22Rv1 (cell line): Measurements from ENCODE around the gene TTC28.

ENCODE experiments used
- H3K27ac ChIP-seq: fragments of 450-650 bp; 2 replicates; pipeline ENCODE4 v1.5.1; 2017
- CTCF ChIP-seq: fragments of 450-650 bp; IDR thresholded peaks from 2 replicates; pipeline ENCODE4 v1.5.1; 2017; ENCODE audit warnings: mild to moderate bottlenecking
- ZFX ChIP-seq: fragments of 450-650 bp; IDR thresholded peaks from 2 replicates; pipeline ENCODE4 v1.6.1; 2017; ENCODE audit warnings: antibody characterized with exemption, borderline replicate concordance

The TTC28 gene

GRCh38 chr22:28232204-28232603, 447.4 kb downstream of the TTC28 start:
- H3K27ac ChIP-seq: no peak overlapping the region
- no peak for TF ChIP-seq CTCF
- TF ChIP-seq ZFX: no peak

GRCh38 chr22:28231441-28231840, 448.2 kb downstream of the TTC28 start:
- H3K27ac ChIP-seq: no peak overlapping the region

DNA sequence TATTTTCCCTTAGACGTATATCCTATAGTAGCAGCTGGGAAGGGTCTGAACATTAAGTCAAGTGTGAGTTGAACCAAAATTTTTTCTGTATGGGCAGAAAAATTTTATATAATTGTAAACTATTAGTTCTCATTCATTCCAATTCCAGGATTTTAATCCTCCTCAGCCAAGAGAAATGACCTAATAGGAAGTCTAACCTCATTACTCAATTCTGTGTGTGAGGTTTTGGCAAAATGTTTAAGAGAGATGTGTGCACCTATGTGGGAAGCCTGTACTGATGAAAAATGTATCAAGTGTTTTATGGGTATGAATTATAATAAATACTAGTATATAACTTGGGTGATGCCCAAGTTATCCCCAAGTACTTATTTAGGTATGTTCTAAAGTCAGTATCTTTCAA, 449.0 kb downstream of the TTC28 start:
- TF ChIP-seq CTCF (no peak), ZFX (no peak)
- no peak overlapping the region for H3K27ac ChIP-seq

More at GRCh38 chr22:28231441-28231840, 448.2 kb downstream of the TTC28 start:
- TF ChIP-seq CTCF: no peak
- TF ChIP-seq ZFX: no peak

GRCh38 chr22:28229566-28230485, 449.8 kb downstream of the TTC28 start:
- TF ChIP-seq ZFX: no peak
- no peak for TF ChIP-seq CTCF
- H3K27ac ChIP-seq: no peak overlapping the region

- TF ChIP-seq CTCF (no peak), ZFX (no peak)
- H3K27ac ChIP-seq: no peak overlapping the region
These were observed 455.8 kb downstream of the TTC28 start for GRCh38 chr22:28223826-28224225.

DNA sequence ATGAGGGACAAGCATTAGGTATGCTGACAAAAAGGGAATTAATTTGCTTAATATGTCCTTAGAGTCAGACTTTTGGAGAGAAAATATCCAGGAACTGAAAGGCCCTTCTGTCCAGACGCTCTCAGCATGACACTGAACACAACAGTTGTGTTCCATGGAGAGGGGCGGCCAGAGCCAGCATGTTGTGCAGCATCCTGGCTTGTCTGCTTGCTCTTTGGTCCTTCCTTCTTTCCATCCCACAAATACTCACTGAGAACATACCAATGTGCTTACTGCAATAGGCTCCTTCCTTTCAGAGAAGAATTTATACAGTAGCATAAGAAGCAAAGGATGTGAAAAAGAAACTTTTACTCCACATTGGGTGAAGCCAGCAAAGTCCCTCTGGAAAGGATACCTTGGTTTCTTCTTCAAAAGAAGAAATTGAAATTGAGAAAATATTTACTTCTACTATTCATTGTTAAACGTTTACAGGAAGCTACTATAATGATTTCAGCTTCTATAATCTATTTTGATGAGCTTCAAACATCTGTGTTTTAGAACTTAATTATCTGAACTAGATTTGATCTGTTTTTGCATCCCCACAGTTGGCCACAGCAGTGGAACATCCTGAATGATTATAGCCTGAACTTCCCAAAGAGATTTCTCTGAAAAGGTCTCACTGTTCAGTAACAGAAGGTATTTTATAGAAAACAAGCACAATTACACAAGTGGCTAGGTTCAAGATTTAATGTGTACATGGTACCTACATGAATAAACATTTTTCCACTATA, 456.5 kb downstream of the TTC28 start:
- H3K27ac ChIP-seq: no peak overlapping the region
- TF ChIP-seq CTCF (no peak), ZFX (no peak)

DNA sequence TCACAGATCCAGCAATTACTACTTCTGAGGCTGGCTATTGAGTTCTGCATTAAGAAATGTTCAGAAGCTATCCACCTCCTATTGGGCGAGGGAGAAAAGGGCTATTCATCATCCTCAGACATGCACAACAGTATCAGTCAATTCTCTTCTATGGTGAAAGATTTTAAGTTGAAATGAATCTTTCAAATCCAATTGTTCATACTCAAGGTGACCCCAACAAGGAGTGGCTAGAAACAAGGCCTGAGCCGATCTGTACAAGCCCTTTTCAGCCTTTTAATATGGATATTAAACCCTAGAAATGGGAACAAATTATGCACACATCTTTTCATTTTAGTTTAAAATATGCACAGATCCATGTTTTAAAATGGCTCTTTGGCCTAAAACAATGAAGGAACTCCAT, 457.1 kb downstream of the TTC28 start:
- TF ChIP-seq CTCF: no peak
- TF ChIP-seq ZFX: no peak
- no peak overlapping the region for H3K27ac ChIP-seq
